HL-60 (cell line): ENCODE results near the gene CNIH3.

Source experiments
- DNase-seq, 2 experiments: peaks; one replicate each; pipeline ENCODE4 v3.0.0-alpha.2; 2010 to 2020; ENCODE audit warnings: low read depth in 1 of 2, low spot score in 1 of 2
- H3K27ac ChIP-seq: fragments of 250-450 bp; sonication (Bioruptor Pico); replicated peaks from 2 replicates; pipeline ENCODE4 v1.5.1; 2020; ENCODE audit warnings: mild to moderate bottlenecking, moderate library complexity
- H3K27me3 ChIP-seq: fragments of 250-450 bp; sonication (Bioruptor Pico); 2 replicates; pipeline ENCODE4 v1.5.1; 2021; ENCODE audit warnings: mild to moderate bottlenecking, moderate library complexity; ENCODE audit not compliant: insufficient read depth, poor library complexity, severe bottlenecking
- H3K4me3 ChIP-seq: replicated peaks from 2 replicates; pipeline ENCODE4 v1.5.1; 2011; ENCODE audit warnings: mild to moderate bottlenecking, control low read depth, low read length; ENCODE audit not compliant: insufficient read depth
- GABPA ChIP-seq: IDR thresholded peaks from 2 replicates; pipeline ENCODE4 v1.6.1; 2012; ENCODE audit warnings: low read depth
- POLR2AphosphoS5 ChIP-seq: IDR thresholded peaks from 2 replicates; pipeline ENCODE4 v1.6.1; 2012; ENCODE audit warnings: low read depth
- SPI1 ChIP-seq: IDR thresholded peaks from 2 replicates; pipeline ENCODE4 v1.6.1; 2012; ENCODE audit warnings: low read depth, mild to moderate bottlenecking, borderline replicate concordance
- TF ChIP-seq, protein P1 (sequence below): IDR thresholded peaks from one replicate; pipeline ENCODE4 v1.5.1; 2011; ENCODE audit warnings: low read length, control low read depth, inconsistent platforms; ENCODE audit not compliant: insufficient read depth
- TF ChIP-seq, protein P2 (sequence below): IDR thresholded peaks from 2 replicates; pipeline ENCODE4 v1.6.1; 2012; ENCODE audit warnings: low read depth; ENCODE audit not compliant: insufficient replicate concordance

Gene CNIH3

DNA sequence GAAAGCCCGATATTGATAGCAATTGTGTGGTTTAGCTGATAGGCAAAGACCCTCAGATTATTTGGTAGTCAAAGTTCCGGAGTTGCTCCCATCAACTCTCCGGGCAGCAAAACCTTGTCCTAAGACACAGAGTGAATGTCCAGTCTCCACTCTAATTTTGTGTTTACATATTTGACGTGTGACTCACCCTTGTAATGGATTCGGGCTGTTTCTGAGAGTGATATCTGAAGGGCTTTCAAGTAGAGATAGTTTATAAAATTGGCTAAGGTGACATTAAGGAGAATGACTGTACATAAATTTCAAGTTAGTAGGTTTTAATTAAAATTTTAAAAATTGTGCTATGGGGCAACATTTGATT lies 154.2 kb downstream of the CNIH3 start:
- Histone ChIP-seq H3K27ac (no peak overlapping the region), H3K27me3 (no peaks in the 10 kb centered on the region), H3K4me3 (no peak overlapping the region)
- no peak for DNase-seq
- TF ChIP-seq, protein P1, sequence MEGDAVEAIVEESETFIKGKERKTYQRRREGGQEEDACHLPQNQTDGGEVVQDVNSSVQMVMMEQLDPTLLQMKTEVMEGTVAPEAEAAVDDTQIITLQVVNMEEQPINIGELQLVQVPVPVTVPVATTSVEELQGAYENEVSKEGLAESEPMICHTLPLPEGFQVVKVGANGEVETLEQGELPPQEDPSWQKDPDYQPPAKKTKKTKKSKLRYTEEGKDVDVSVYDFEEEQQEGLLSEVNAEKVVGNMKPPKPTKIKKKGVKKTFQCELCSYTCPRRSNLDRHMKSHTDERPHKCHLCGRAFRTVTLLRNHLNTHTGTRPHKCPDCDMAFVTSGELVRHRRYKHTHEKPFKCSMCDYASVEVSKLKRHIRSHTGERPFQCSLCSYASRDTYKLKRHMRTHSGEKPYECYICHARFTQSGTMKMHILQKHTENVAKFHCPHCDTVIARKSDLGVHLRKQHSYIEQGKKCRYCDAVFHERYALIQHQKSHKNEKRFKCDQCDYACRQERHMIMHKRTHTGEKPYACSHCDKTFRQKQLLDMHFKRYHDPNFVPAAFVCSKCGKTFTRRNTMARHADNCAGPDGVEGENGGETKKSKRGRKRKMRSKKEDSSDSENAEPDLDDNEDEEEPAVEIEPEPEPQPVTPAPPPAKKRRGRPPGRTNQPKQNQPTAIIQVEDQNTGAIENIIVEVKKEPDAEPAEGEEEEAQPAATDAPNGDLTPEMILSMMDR, result no peak
- TF ChIP-seq POLR2AphosphoS5 (no peak), SPI1 (no peak), GABPA (no peak)
- TF ChIP-seq, protein P2, sequence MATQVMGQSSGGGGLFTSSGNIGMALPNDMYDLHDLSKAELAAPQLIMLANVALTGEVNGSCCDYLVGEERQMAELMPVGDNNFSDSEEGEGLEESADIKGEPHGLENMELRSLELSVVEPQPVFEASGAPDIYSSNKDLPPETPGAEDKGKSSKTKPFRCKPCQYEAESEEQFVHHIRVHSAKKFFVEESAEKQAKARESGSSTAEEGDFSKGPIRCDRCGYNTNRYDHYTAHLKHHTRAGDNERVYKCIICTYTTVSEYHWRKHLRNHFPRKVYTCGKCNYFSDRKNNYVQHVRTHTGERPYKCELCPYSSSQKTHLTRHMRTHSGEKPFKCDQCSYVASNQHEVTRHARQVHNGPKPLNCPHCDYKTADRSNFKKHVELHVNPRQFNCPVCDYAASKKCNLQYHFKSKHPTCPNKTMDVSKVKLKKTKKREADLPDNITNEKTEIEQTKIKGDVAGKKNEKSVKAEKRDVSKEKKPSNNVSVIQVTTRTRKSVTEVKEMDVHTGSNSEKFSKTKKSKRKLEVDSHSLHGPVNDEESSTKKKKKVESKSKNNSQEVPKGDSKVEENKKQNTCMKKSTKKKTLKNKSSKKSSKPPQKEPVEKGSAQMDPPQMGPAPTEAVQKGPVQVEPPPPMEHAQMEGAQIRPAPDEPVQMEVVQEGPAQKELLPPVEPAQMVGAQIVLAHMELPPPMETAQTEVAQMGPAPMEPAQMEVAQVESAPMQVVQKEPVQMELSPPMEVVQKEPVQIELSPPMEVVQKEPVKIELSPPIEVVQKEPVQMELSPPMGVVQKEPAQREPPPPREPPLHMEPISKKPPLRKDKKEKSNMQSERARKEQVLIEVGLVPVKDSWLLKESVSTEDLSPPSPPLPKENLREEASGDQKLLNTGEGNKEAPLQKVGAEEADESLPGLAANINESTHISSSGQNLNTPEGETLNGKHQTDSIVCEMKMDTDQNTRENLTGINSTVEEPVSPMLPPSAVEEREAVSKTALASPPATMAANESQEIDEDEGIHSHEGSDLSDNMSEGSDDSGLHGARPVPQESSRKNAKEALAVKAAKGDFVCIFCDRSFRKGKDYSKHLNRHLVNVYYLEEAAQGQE, result no peak

DNA sequence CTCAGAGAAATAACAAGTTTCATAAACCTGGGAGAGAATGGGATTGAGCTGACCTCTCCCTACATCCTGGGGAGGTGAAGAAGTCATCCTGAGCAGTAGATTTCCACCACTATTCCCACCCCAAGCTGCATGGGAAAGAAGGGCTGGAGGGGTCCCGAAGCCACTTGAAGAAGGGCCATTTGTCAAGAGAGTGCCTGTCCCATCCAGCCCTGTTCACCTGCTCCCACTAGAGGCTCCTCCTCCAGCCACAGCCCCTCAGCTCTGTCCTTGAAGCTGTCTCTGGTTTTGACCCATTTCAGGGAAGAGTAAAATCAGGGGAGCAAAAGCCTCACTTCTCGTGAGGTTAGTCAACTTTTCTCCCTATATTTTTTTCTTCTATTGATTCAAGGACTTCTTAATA lies 157.5 kb downstream of the CNIH3 start:
- Histone ChIP-seq H3K27me3 (no peaks in the 10 kb centered on the region), H3K27ac (no peak overlapping the region), H3K4me3 (no peak overlapping the region)
- no peak for DNase-seq
- TF ChIP-seq, protein P1, result no peak
- TF ChIP-seq GABPA (no peak), SPI1 (no peak), POLR2AphosphoS5 (no peak)
- TF ChIP-seq, protein P2, result no peak

- DNase-seq, result peak in 1 of 2 experiments; percentile 54
- Histone ChIP-seq H3K27ac (no peak overlapping the region), H3K4me3 (no peak overlapping the region), H3K27me3 (no peaks in the 10 kb centered on the region)
- TF ChIP-seq, protein P1, result no peak
- TF ChIP-seq POLR2AphosphoS5, result no peak
- no peak for TF ChIP-seq GABPA
- TF ChIP-seq, protein P2, result no peak
- TF ChIP-seq SPI1, result peak; percentile 78; the same call in 1 of the 2 replicates
Measured at GRCh38 chr1:224774378-224774777, 158.3 kb downstream of the CNIH3 start.
